Testis (tissue), 3 donors: Measurements from ENCODE around the gene PTGER2. TPM values are rescaled to one million over a fixed set of nuclear protein-coding genes. Genes with fewer than 3 reads are reported as not detected.

Experiments used
- DNase-seq: peaks from one replicate; pipeline ENCODE4 v3.0.0-alpha.2; 2019
- H3K27ac ChIP-seq, 2 donors: fragments of 200-600 bp; sonication (generic); one replicate each; pipeline ENCODE4 v1.5.1; 2019
- H3K27me3 ChIP-seq: fragments of 200-600 bp; sonication (generic); one replicate; pipeline ENCODE4 v1.5.1; 2019
- H3K36me3 ChIP-seq: fragments of 200-600 bp; sonication (generic); one replicate; pipeline ENCODE4 v1.5.1; 2017; ENCODE audit warnings: low read depth; ENCODE audit errors: missing control alignments
- H3K4me1 ChIP-seq: fragments of 200-600 bp; sonication (generic); one replicate; pipeline ENCODE4 v1.5.1; 2019
- H3K4me3 ChIP-seq, 2 donors: fragments of 200-600 bp; sonication (generic); one replicate each; pipeline ENCODE4 v1.5.1; 2017 to 2019
- H3K9me3 ChIP-seq: fragments of 200-600 bp; sonication (generic); one replicate; pipeline ENCODE4 v1.5.1; 2017
- POLR2A ChIP-seq: fragments of 450-650 bp; IDR thresholded peaks from one replicate; pipeline ENCODE4 v1.6.1; 2017; ENCODE audit warnings: antibody characterized with exemption, mild to moderate bottlenecking, moderate library complexity
- WGBS, 2 donors: methylation state at CpG; one replicate each; pipeline ENCODE4 v1.1.5; 2018; 5-methylcytosine and 5-hydroxymethylcytosine counted together
- intact Hi-C: fragments of 100-400 bp; cut with DNase I; formaldehyde crosslinking; loops from one replicate; pipeline ENCODE4 v1.15.1; 2023; ENCODE audit warnings: low total_unique reads
- polyA plus RNA-seq: library from polyadenylated mRNA; stranded (reverse); fragments of 350-450 nt; fragmentation: Illumina TruSeq; extraction: RNeasy Lipid Tissue Mini Kit (QIAGEN cat#74804); gene quantifications from one replicate; pipeline ENCODE4 v1.2.3, GENCODE V29; 2014; ENCODE audit warnings: low read depth, low replicate concordance; ENCODE audit not compliant: insufficient read depth
- total RNA-seq, 2 donors: library from RNA; depleted of rRNA; stranded (reverse); fragments of >200 nt; gene quantifications; one replicate each; pipeline ENCODE4 v1.2.3, GENCODE V29; 2016
- TF ChIP-seq, protein P1 (sequence below), 3 experiments: fragments of 450-650 bp in 2 of 3; fragments of 200-600 bp in 1 of 3; sonication (generic) in 1 of 3; IDR thresholded peaks; one replicate each; pipeline ENCODE4 v1.5.1; 2016 to 2019; ENCODE audit warnings: antibody characterized with exemption in 3 of 3, mild to moderate bottlenecking in 2 of 3, moderate library complexity in 1 of 3

The PTGER2 gene
- total and polyA plus RNA-seq, 3 donors from 2014 or later = 2.7 to 5.3 (median 4.0) TPM

DNA sequence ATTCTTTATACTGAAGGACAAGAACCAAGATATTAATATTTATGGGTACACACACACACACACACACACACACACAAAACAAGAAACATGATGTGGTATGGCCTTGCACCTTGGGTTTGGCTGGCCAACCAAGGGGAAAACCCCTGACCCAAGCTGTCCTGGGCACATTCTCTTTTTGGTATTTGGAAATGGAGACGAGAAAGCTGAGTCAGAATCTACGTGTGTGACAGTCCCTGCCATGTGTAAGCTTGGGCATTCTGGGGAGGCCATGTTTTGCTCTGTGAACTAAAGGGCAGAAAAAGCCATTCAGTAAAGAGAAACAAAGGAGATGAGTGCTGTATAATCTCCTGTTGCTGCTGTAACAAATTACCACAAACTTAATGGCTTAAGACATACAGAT, 35.6 kb downstream of the PTGER2 start:
- H3K27me3 ChIP-seq = no peaks in the 10 kb centered on the region
- no peaks in the 10 kb centered on the region for H3K4me1 ChIP-seq
- TF ChIP-seq, protein P1, sequence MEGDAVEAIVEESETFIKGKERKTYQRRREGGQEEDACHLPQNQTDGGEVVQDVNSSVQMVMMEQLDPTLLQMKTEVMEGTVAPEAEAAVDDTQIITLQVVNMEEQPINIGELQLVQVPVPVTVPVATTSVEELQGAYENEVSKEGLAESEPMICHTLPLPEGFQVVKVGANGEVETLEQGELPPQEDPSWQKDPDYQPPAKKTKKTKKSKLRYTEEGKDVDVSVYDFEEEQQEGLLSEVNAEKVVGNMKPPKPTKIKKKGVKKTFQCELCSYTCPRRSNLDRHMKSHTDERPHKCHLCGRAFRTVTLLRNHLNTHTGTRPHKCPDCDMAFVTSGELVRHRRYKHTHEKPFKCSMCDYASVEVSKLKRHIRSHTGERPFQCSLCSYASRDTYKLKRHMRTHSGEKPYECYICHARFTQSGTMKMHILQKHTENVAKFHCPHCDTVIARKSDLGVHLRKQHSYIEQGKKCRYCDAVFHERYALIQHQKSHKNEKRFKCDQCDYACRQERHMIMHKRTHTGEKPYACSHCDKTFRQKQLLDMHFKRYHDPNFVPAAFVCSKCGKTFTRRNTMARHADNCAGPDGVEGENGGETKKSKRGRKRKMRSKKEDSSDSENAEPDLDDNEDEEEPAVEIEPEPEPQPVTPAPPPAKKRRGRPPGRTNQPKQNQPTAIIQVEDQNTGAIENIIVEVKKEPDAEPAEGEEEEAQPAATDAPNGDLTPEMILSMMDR (IDR thresholded peaks at IDR 0.05) = no peak
- TF ChIP-seq POLR2A = no peak
- intact Hi-C loops = no loop called here
- H3K27ac ChIP-seq = no peak overlapping the region
- H3K36me3 ChIP-seq = no peaks in the 10 kb centered on the region
- H3K9me3 ChIP-seq = no peaks in the 10 kb centered on the region
- H3K4me3 ChIP-seq = no peak overlapping the region
- DNase-seq = no peak
- 79 to 83% methylated on average over 2 of the region's 2 CpGs for WGBS, 2 donors

DNA sequence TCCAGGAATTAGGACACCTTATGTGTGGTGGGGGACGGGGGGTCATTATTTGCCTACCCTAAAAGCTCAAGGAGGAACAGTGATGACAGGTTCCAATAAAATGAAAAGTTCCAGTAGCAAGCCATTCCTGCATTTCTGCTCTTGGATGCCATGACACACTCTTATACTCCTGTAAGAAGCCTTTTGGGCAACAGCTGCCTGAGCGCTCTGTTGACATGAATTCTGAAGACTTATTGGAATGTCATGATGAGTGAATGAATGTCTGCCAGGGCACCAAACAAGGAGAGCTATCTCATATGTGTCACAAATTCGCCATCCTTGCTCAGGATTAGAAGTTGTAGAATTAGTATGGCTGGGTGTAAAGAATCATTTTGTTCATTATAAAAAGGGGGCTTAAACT, 36.3 kb downstream of the PTGER2 start:
- TF ChIP-seq, protein P1 (IDR thresholded peaks at IDR 0.05) = no peak
- no peak for TF ChIP-seq POLR2A
- no peaks in the 10 kb centered on the region for H3K36me3 ChIP-seq
- no peak overlapping the region for H3K27ac ChIP-seq
- no peak overlapping the region for H3K4me3 ChIP-seq
- H3K9me3 ChIP-seq = no peaks in the 10 kb centered on the region
- H3K27me3 ChIP-seq = no peaks in the 10 kb centered on the region
- intact Hi-C loops = no loop called here
- no peak for DNase-seq
- no peaks in the 10 kb centered on the region for H3K4me1 ChIP-seq
- 44 to 58% methylated on average over 3 of the region's 3 CpGs for WGBS, 2 donors

DNA sequence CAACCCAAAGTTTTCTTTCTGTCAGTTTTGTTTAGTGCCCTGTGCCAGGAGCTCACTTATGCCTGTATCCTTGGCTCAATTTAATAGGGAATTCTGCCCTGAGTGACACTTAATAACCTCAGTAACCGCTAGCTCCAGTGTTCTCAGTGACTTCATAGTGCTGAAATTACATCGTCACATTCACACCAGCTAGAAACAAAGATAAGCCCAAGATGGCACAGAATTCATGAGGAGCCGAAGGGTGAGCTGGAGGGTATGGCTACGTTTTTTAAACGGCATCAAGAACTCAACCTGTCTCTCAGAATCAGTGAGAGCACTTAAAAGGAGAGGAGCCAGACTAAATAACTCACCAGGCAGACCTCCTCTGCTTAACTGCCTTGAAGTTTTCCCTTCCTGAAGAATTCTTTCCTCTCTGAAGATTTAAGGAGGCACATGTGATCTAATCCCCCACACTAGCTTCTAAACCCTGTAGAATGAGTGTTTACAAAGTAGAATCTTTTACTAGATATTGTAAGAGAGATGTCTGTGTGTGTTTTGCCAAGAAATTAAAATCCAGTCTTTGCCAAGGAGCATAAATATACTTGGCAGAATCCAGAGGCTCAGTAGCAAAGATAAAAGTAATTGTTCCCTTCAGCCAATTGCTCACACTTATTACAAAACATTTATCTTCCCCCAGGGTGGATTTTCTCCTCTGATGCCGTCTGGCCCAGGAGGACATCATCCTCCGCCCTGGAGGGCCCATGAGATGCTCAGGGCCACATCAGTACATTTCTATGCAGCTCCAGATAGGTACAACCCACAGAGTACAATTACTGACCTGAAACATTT, 37.3 kb downstream of the PTGER2 start:
- WGBS, 2 donors = 53 to 54% methylated on average over 7 of the region's 7 CpGs
- no peak overlapping the region for H3K27ac ChIP-seq
- no peak for TF ChIP-seq POLR2A
- TF ChIP-seq, protein P1 (IDR thresholded peaks at IDR 0.05) = no peak
- intact Hi-C loops = no loop called here
- no peaks in the 10 kb centered on the region for H3K27me3 ChIP-seq
- DNase-seq = no peak
- no peaks in the 10 kb centered on the region for H3K36me3 ChIP-seq
- H3K4me3 ChIP-seq = no peak overlapping the region
- no peaks in the 10 kb centered on the region for H3K9me3 ChIP-seq
- H3K4me1 ChIP-seq = no peaks in the 10 kb centered on the region

DNA sequence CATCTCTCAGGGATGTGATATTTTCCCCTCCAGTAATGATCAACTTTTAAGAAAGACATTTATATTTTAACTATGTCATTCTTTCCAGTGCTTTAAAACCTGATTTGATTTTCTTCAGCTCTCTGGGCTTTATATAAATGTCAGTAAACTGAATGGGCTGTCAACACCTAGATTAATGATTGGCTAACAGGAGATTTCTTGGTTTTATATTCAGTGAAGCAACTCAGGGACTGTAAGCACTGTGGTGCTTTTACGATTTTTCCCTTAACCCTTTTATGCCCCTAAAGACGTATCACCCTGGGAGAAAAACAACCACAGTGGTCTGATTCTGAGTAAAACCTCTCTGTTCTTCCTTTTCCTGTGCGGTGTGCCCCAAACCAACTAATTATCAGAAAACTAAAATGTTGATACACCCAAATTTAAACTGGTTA, 38.0 kb downstream of the PTGER2 start:
- TF ChIP-seq POLR2A = no peak
- TF ChIP-seq, protein P1 (IDR thresholded peaks at IDR 0.05) = no peak
- Histone ChIP-seq H3K27me3 (no peaks in the 10 kb centered on the region), H3K4me3 (no peak overlapping the region), H3K27ac (no peak overlapping the region), H3K36me3 (no peaks in the 10 kb centered on the region), H3K4me1 (no peaks in the 10 kb centered on the region), H3K9me3 (no peaks in the 10 kb centered on the region)
- intact Hi-C loops = no loop called here
- WGBS, 2 donors = 35 to 48% methylated on average over 3 of the region's 3 CpGs
- DNase-seq = no peak

DNA sequence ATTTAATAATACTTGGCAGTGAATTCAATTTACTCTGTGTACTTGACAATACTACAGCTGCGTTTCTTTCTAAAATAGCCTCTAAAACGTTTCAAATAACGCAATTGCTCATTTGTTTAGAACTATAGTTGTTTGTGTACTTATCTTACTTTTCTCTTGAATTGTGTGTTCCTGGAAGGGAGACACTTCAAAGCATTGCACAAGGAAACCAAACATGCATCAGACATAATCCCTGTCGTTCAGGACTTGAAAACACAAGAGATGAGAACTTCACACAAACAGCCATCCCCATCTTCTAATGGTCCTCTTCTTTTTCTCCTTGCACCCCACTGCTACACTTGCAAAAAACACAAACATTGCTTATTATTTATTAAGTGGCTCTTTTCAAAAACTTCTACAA, 38.5 kb downstream of the PTGER2 start:
- no peak for DNase-seq
- 35 to 38% methylated on average over 4 of the region's 4 CpGs for WGBS, 2 donors
- TF ChIP-seq, protein P1 (IDR thresholded peaks at IDR 0.05) = no peak
- no peak for TF ChIP-seq POLR2A
- no peak overlapping the region for H3K4me3 ChIP-seq
- H3K36me3 ChIP-seq = no peaks in the 10 kb centered on the region
- no peaks in the 10 kb centered on the region for H3K27me3 ChIP-seq
- intact Hi-C loops = no loop called here
- H3K4me1 ChIP-seq = no peaks in the 10 kb centered on the region
- H3K27ac ChIP-seq = no peak overlapping the region
- no peaks in the 10 kb centered on the region for H3K9me3 ChIP-seq
